ENCODE data around the gene USF1. TPM values are rescaled to one million over a fixed set of nuclear protein-coding genes. Genes with fewer than 3 reads are reported as not detected.

The USF1 gene
- 49.8 and 57.2 TPM in 2 replicates for total RNA-seq

GRCh38 chr1:161045736-161046604 is at the start of gene USF1:
TSS of gene USF1 (minus strand) at chr1:161045977. CDS start at chr1:161043275, 2,702 bp downstream.

DNA sequence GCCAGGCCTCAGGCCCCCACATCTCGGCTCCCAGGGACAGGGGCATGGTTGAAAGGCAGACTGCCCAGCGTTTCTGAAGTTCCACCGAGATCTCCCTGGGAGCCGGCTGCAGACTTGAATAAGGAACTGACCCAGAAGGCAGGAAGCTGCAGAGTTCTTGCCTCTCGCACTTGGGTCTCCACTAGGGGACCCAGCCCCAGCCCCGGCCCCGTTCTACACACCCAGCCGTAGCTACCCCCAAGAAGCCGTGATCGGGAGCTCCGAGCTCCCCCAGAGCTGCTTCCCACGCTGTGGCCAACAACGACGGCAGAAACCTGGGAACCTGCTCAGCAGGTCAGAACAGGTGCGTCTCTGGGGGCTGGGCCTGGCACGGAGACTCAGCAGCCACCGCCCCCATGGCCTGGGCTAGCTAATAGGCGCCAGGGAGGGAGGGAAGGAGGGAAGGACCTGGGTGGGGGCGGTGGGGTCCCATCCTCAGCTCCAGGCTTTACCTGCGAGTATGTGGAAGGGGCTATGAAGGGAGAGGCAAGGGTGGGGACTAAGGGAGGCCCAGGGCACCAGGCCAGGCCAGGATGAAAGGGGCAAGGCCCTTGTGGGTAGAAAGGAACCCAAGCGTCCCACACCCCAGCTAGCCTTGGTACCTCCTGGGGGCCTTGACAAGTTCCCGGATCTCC is 43.6 kb upstream of the USF1 start, which contains the start of gene NECTIN4:
Gene NECTIN4, minus strand, starts transcription at position 308 of the 674 bp plus-strand sequence. Its CDS starts 262 bp downstream, at position 46.

DNA sequence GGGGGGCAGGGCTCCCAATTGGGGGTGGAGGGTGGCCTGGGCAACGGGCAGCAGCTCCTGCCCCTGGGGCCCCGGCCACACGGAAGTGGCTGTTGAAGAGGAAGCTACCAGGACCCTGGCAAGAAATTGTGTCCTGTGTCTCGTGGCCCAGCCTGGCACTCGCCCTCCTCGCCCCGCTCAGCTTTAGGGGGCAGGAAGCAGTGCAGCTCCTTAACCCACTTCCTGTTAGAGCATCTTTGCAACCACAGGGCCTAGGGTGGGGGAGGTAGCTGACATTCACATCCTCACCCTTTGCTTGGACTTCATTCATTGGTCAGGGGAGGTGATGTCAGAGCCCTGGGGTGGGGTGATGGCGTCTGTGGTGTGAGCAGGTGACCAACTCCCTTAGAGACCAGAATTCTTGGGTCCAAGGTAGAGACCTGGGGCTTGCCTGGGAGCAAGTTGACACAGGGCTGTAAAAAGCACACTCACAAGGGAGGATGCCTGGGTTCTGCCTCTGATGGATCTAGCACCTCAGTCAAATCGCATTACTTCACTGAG is 24.0 kb upstream of the USF1 start, which contains the start of gene ARHGAP30:
Gene ARHGAP30, minus strand, starts transcription at position 161 of the 540 bp plus-strand sequence. CDS start 267 bp downstream, outside the sequence.

GRCh38 chr1:161038523-161039153 is 7.1 kb downstream of the USF1 start, which contains the start of gene TSTD1:
TSS of gene TSTD1 (minus strand) at chr1:161038964. CDS start at chr1:161038889, 75 bp downstream.

GRCh38 chr1:161020509-161021164 is 25.1 kb downstream of the USF1 start, which contains the start of gene F11R:
TSS of gene F11R (minus strand) at chr1:161021152. CDS start at chr1:161021073, 79 bp downstream.

Other genes starting within 250 kb of the USF1 start
- not detected in 2 replicates for gene LY9, start 249.8 kb downstream of the USF1 start, total RNA-seq
- gene CD244, start 183.1 kb downstream of the USF1 start, total RNA-seq = 0.65 TPM in 1 of 2 replicates, not detected in the other
- gene ITLN1, start 160.8 kb downstream of the USF1 start, total RNA-seq = 0.65 and 1.8 TPM in 2 replicates
- not detected in 2 replicates for gene ITLN2, start 91.2 kb downstream of the USF1 start, total RNA-seq
- 13.0 and 20.9 TPM in 2 replicates for gene F11R, start 24.8 kb downstream of the USF1 start, total RNA-seq
- 0.49 and 6.0 TPM in 2 replicates for gene TSTD1, start 7.0 kb downstream of the USF1 start, total RNA-seq
- 1.8 TPM in 1 of 2 replicates, not detected in the other for gene ARHGAP30, start 23.9 kb upstream of the USF1 start, total RNA-seq
- not detected in 2 replicates for gene NECTIN4, start 43.6 kb upstream of the USF1 start, total RNA-seq
- 0.16 and 7.6 TPM in 2 replicates for gene KLHDC9, start 52.4 kb upstream of the USF1 start, total RNA-seq
- gene PFDN2, start 72.1 kb upstream of the USF1 start, total RNA-seq = 32.1 and 40.5 TPM in 2 replicates
- gene NIT1, start 72.1 kb upstream of the USF1 start, total RNA-seq = 26.2 and 30.7 TPM in 2 replicates
- gene DEDD, start 86.7 kb upstream of the USF1 start, total RNA-seq = 22.7 and 22.8 TPM in 2 replicates
- 60.6 and 78.7 TPM in 2 replicates for gene UFC1, start 108.0 kb upstream of the USF1 start, total RNA-seq
- 7.3 and 7.4 TPM in 2 replicates for gene USP21, start 113.5 kb upstream of the USF1 start, total RNA-seq
- gene PPOX, start 120.4 kb upstream of the USF1 start, total RNA-seq = 13.4 TPM in 2 replicates
- 15.3 and 17.0 TPM in 2 replicates for gene B4GALT3, start 131.5 kb upstream of the USF1 start, total RNA-seq
- 6.5 and 12.2 TPM in 2 replicates for gene ADAMTS4, start 153.1 kb upstream of the USF1 start, total RNA-seq
- 82.5 and 92.6 TPM in 2 replicates for gene NDUFS2, start 156.4 kb upstream of the USF1 start, total RNA-seq
- gene FCER1G, start 169.3 kb upstream of the USF1 start, total RNA-seq = not detected in 2 replicates
- gene APOA2, start 177.7 kb upstream of the USF1 start, total RNA-seq = not detected in 2 replicates
- gene TOMM40L, start 180.1 kb upstream of the USF1 start, total RNA-seq = 6.0 and 6.9 TPM in 2 replicates
- not detected in 2 replicates for gene NR1I3, start 192.2 kb upstream of the USF1 start, total RNA-seq
- not detected in 2 replicates for gene PCP4L1, start 212.8 kb upstream of the USF1 start, total RNA-seq